GM10248 (cell line): Measurements from ENCODE around the gene SLC43A2.

Source experiments
- CTCF ChIA-PET: fragments of 300-600 bp; sonication (Branson Sonifier 250); formaldehyde crosslinking; extraction: SDS; loops from one replicate; lab custom pipeline; 2021; ENCODE audit warnings: antibody characterized with exemption; lab: Yijun Ruan, JAX
- POLR2A ChIA-PET: fragments of 350-650 bp; sonication (Branson Sonifier 250); formaldehyde crosslinking; extraction: SDS; loops from one replicate; lab custom pipeline; 2020; ENCODE audit warnings: antibody characterized with exemption; lab: Yijun Ruan, JAX
- DNase-seq: peaks from one replicate; pipeline ENCODE4 v3.0.0; 2012; ENCODE audit errors: extremely low spot score
- TF ChIP-seq, protein P1 (sequence below): IDR thresholded peaks from 2 replicates; pipeline ENCODE4 v1.5.1; 2012; ENCODE audit warnings: mild to moderate bottlenecking, low read depth; ENCODE audit errors: extremely low read depth, missing control alignments, control extremely low read depth

Gene SLC43A2

GRCh38 chr17:1616101-1616500 lies 12.5 kb downstream of the SLC43A2 start:
- ChIA-PET CTCF (interaction anchor here (1.4 to 2.6 kb wide), 7 partner anchors 11 to 55 kb away, joined by 3 to 11 read pairs (median 4); no protein-coding TSS in a partner anchor), POLR2A (interaction anchor here (0.5 kb wide), 1 partner anchor 411 kb away, joined by 3 read pairs; no protein-coding TSS in a partner anchor)
- DNase-seq, result no peak
- TF ChIP-seq, protein P1, sequence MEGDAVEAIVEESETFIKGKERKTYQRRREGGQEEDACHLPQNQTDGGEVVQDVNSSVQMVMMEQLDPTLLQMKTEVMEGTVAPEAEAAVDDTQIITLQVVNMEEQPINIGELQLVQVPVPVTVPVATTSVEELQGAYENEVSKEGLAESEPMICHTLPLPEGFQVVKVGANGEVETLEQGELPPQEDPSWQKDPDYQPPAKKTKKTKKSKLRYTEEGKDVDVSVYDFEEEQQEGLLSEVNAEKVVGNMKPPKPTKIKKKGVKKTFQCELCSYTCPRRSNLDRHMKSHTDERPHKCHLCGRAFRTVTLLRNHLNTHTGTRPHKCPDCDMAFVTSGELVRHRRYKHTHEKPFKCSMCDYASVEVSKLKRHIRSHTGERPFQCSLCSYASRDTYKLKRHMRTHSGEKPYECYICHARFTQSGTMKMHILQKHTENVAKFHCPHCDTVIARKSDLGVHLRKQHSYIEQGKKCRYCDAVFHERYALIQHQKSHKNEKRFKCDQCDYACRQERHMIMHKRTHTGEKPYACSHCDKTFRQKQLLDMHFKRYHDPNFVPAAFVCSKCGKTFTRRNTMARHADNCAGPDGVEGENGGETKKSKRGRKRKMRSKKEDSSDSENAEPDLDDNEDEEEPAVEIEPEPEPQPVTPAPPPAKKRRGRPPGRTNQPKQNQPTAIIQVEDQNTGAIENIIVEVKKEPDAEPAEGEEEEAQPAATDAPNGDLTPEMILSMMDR, result no peak

DNA sequence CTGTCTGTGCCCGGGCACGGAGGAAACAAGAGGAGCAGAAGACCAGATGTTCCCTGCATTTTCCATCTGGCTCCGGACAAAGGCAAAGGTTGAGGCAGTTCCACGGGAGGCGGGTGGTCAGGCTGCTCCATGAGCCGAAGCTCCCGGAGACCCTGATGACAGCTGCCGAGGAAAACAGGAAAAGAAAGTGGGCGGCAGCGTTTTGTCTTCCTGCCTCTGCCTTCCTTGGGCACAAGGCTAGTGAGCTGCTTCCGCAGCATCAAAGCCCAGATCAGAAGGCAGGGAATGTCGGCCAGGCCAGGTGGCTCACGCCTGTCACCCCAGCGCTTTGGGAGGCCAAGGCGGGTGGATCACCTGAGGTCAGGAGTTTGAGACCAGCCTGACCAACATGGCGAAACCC lies 16.2 kb downstream of the SLC43A2 start:
- CTCF ChIA-PET, result interaction anchor here (0.8 to 3.1 kb wide), 3 partner anchors 14 to 38 kb away, joined by 3 to 13 read pairs (median 10); partner anchors contain the start of gene SLC43A2
- no peak for DNase-seq
- POLR2A ChIA-PET, result no interaction called here
- TF ChIP-seq, protein P1, result no peak

DNA sequence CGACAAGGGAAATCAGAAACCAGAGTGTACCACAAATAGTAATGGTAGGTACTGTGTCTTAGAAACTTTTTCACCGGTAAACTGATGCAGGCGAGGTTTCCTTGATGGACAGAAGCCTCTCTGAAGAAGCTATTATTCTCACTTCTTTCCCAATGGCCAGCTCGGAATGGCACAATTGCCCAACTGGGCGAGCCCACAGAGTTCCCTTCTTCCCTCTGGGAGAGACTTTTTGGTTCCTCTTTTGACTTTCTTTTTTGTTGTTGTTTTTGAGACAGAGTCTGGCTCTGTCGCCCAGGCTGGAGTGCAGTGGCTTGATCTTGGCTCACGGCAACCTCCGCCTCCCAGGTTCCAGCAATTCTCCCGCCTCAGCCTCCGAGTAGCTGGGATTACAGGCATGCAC lies 16.9 kb downstream of the SLC43A2 start:
- CTCF ChIA-PET, result interaction anchor here (0.5 to 3.1 kb wide), 3 partner anchors 18 to 75 kb away, joined by 3 to 13 read pairs (median 10); partner anchors contain the start of gene SLC43A2
- no peak for DNase-seq
- TF ChIP-seq, protein P1, result no peak
- POLR2A ChIA-PET, result no interaction called here

GRCh38 chr17:1608676-1609075 lies 20.0 kb downstream of the SLC43A2 start:
- no peak for DNase-seq
- CTCF ChIA-PET, result interaction anchor here (1.3 to 4.0 kb wide), 4 partner anchors 11 to 35 kb away, joined by 3 to 34 read pairs (median 12); partner anchors contain the start of gene SLC43A2
- POLR2A ChIA-PET, result no interaction called here
- TF ChIP-seq, protein P1, result no peak

- ChIA-PET CTCF (interaction anchor here (0.9 to 4.0 kb wide), 10 partner anchors 10 to 40 kb away, joined by 3 to 34 read pairs (median 4); partner anchors contain the start of gene SLC43A2), POLR2A (interaction anchor here (0.7 to 1.3 kb wide), 4 partner anchors 19 to 91 kb away, joined by 3 to 9 read pairs (median 4); partner anchors contain the start of gene INPP5K)
- no peak for DNase-seq
- TF ChIP-seq, protein P1, result no peak
Measured at GRCh38 chr17:1607971-1608320, 20.7 kb downstream of the SLC43A2 start.

DNA sequence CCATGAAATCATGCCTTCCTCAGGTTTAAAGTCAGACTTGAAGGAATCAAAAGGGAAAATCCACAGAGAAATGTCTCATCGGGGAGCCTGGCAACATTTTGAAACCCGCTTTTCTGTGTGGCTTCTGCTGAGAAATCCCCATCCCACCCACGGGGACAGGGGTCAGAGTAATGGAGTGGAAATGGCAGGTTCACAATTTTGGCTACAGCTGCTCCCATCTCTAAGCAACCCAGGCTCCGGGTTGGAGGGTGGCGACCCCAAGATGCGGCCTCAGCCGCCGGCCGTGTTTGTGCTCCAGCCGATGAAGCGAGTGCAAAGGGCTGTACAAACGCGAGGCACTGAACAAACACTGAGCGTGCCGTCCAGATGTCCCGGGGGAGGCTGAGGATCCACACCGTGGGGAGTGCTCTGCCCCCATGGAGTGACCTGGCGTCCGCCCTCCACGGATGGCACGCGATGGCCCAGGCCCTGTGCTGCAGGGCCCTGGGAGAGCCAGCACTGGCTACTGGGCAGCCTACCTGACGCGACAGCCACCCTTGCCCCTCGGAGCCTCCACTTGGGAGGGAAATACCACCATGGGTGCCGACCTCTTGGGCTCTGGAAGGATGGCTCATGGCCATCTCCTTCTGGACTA lies 22.2 kb downstream of the SLC43A2 start:
- CTCF ChIA-PET, result interaction anchor here (0.9 to 4.0 kb wide), 8 partner anchors 13 to 42 kb away, joined by 3 to 34 read pairs (median 12); partner anchors contain the start of gene SLC43A2
- TF ChIP-seq, protein P1, result no peak
- POLR2A ChIA-PET, result interaction anchor here (1.3 kb wide), 1 partner anchor 32 kb away, joined by 3 read pairs; no protein-coding TSS in a partner anchor
- peak; percentile 30 for DNase-seq
